H1 (cell line): Measurements from ENCODE around the gene SLITRK3. TPM values are rescaled to one million over a fixed set of nuclear protein-coding genes. Genes with fewer than 3 reads are reported as not detected.

Experiments used
- BCL11A ChIP-seq, 2 experiments: IDR thresholded peaks; one replicate each; pipeline ENCODE4 v1.6.1; 2011; ENCODE audit warnings: low read depth in 2 of 2, low read length in 2 of 2, mild to moderate bottlenecking in 2 of 2
- POU5F1 ChIP-seq: IDR thresholded peaks from 2 replicates; pipeline ENCODE4 v1.6.1; 2011; ENCODE audit warnings: low read depth, mild to moderate bottlenecking, low read length, moderate library complexity
- SRF ChIP-seq: IDR thresholded peaks from 2 replicates; pipeline ENCODE4 v1.6.1; 2011; ENCODE audit warnings: mild to moderate bottlenecking, low read depth, low read length, moderate library complexity
- polyA plus RNA-seq, 7 experiments: library from polyadenylated mRNA; depleted of rRNA in 3 of 7; stranded (reverse) in 5 of 7; unstranded in 2 of 7; fragments of >200 nt in 5 of 7; fragments of 200-250 nt in 2 of 7; gene quantifications; 1 replicate in 5 of 7; 2 replicates in 1 of 7; 4 replicates in 1 of 7; pipeline versions ENCODE4 v1.2.1 to v1.2.3, GENCODE V29; 2011 to 2013; ENCODE audit warnings: missing spikeins in 2 of 7, mixed read lengths in 2 of 7
- total RNA-seq: library from RNA; stranded (reverse); fragmentation: NEBNext Ultra II Directional; extraction: Animal tissue kit (Norgen Biotek cat#: 25700); gene quantifications from 2 replicates; pipeline ENCODE4 v1.2.1, GENCODE V29; 2021

The SLITRK3 gene
- total and polyA plus RNA-seq, 2 of the 8 experiments (the other 6 are each of a cell fraction or from before 2014, with no cell fraction given), result 0.71 to 3.4 TPM

DNA sequence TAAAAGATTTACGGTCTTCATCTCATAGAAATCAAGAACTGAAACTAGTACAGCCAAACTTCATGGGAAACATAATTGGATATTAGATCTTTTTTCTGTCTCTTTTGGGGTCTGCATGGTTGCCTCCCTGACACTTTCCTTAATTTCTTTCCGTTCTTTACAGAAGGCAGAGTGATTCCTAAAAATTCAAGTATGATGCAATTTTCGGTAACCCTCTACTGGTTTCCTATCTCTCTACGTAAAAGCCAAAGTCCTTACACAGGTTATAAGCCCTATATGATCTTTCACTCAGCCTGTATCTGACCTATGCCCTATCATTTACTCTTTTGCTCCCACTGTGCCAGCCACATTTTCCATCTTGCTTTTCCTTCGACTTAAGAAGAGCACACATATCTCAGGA, 6.8 kb upstream of the SLITRK3 start (continued):
- TF ChIP-seq POU5F1, result no peak
- TF ChIP-seq SRF, result no peak
- no peak for TF ChIP-seq BCL11A (IDR thresholded peaks at IDR 0.05; ENCODE audit: low read depth in 2 of 2, low read length in 2 of 2)
- TF ChIP-seq, all 59 proteins: peak for 0
